Activated CD4-positive, alpha-beta T cell treated with anti-CD3 and anti-CD28 coated beads for 1 hour (primary cell): ENCODE data around the gene CCDC14.
"Not testable (repeated sequence)": the region's sequence is repeated elsewhere in the genome, so short reads cannot be mapped to it uniquely, and the experiment has no call there.

Experiments used
- DNase-seq: peaks from one replicate; pipeline ENCODE4 v3.0.0-alpha.2; 2020

Gene CCDC14

DNA sequence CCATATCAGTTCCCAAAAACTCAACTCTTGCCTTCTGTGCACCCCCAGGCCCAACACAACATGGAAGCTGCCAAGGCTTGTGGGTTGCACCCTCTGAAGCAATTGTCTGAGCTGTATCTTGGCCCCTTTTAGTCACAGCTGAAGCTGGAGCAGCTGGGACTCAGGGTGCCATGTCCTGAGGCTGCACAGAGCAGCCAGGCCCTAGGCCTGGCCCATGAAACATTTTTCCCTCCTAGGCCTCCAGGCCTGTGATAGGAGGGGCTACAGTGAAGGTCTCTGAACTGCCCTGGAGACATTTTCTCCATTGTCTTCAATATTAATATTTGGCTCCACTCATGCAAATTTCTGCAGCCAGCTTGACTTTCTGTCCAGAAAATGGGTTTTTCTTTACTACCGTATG is 68.8 kb downstream of the CCDC14 start:
- no peak for DNase-seq

DNA sequence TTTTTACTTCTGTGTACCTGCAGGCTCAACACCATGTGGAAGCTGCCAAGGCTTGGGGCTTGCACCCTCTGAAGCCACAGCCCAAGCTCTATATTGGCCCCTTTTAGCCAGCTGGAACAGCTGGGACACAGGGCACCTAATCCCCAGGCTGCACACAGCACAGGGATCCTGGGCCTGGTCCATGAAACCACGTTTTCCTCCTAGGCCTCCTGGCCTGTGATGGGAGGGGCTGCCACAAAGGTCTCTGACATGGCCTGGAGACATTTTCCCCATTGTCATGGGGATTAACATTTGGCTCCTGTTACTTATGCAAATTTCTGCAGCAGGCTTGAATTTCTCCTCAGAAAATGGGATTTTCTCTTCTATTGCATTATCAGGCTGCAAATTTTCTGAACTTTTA is 70.0 kb downstream of the CCDC14 start:
- not testable (repeated sequence) for DNase-seq

DNA sequence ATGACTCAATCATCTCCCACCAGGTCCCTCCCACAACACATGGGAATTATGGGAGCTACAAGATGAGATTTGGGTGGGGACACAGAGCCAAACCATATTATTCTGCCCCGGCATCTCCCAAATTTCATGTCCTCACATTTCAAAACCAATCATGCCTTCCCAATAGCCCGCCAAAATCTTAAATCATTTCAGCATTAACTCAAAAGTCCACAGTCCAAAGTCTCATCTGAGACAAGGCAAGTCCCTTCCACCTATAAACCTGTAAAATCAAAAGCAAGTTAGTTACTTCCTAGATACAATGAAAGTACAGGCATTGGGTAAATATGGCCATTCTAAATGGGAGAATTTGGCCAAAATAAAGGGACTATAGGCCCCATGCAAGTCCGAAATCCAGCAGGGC is 70.9 kb downstream of the CCDC14 start:
- not testable (repeated sequence) for DNase-seq

DNA sequence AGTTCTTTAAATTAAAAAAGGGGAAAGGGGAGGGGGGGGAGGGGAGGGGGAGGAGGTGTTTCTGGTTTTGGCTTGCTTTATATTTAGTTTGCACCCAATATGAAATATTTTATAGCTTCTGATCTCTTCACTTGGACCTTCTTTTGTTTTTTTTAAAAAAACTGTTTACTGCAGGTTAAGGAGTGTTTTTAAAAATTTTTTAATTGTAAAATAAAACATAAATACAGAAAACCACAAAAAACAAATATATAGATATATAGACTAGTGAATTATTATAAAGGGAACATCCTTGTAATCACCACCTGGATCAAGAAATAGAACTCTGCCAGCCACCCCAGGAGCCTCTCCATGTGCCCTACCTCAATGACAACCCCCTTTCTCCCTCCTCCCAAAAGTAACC is 76.0 kb downstream of the CCDC14 start:
- no peak for DNase-seq

DNA sequence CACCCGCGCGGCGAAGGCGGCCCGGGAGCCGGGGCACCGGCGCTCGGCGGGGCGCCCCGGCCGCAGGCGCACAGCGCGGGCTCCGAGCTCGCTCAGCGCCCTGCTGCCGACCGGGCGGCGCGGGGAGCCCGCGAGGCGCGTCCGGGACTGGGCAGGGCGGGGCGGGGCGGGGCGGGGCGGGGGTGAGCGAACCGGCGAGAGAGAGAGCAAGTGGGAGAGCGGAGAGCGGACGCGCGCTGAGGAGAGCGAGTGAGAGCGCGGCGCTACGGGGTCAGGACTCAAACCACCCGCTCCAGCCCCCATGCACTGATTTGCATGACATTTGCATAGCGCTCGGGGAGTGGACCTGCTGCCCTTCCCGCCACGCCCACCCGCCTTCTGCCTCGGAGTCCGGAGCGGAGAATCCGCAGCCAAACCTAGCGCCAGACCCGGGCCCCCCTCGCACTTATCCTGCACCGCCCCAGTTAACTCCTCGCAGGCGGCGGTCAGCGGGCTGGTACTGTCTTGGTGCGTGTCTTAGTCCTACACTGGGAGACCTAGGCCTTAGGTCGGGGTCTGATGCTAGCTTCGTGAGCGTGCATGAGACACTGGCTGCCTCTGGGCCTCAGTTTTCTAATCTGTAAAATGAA is 76.7 kb downstream of the CCDC14 start, which contains the start of gene MYLK:
TSS of gene MYLK (minus strand) at position 130 of the 629 bp plus-strand sequence. CDS start 90,491 bp downstream, outside the sequence.
- DNase-seq, result no peak

DNA sequence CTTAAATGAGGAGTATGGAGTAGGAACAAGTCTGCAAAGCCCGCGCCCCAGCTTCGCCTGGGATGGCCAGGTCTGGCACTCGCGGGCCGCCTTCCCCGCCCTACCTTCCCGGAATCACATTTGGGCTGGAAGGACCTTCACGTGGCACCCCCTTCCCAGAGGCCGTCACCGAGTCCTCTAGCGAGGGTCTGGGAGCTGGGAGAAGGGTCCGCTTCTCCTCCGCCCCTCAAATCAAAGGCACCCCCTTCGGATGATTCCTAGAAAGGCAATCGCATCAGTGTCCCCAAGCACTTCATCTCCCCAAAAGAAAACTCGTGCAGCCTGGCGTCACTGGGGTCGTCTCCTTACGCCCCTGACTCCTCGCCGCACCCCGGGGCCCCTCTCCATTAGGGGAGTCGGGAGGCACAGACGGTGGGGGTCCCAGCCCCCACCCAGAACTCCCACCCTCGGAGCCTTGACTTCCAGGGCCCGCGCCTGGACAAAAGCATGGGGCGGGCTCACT is 77.3 kb downstream of the CCDC14 start:
- no peak for DNase-seq

DNA sequence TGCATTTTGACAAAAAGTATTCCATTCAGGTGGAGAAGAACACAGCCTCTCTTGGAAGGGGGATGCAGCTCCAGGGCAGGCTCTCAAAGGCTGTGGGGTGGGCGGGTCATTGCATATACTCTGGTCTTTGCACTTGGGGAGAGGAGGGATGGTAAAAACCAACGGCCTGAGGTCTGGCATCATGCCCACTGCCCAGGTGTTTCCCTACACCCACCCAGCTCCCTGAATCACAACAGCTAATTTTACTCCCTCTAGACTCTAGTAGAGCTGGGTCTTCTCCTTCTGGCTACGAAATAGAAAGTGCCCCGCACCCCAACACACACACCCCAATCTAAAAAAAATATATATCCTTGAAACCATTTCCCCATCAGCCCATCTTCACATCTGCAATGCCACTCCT is 77.9 kb downstream of the CCDC14 start:
- DNase-seq, result no peak

DNA sequence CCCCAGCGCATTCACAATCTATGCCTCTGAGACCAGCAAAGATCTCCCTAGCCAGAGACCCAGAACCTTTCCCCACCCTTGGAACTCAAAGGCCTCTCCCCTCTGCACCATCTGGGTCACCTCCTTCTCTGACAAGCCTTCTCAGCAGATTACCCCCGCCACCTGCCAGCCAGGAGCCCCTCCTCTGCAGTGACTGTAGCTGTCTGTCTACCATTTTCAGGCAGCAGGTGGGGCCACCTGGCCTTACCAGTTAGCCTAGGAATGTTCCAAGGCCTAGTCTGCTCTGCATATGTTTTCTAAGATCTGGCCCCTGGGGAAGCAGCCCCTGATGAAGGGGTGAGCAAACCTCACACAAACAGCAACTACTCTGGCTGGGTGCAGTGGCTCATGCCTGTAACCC is 79.3 kb downstream of the CCDC14 start:
- no peak for DNase-seq

DNA sequence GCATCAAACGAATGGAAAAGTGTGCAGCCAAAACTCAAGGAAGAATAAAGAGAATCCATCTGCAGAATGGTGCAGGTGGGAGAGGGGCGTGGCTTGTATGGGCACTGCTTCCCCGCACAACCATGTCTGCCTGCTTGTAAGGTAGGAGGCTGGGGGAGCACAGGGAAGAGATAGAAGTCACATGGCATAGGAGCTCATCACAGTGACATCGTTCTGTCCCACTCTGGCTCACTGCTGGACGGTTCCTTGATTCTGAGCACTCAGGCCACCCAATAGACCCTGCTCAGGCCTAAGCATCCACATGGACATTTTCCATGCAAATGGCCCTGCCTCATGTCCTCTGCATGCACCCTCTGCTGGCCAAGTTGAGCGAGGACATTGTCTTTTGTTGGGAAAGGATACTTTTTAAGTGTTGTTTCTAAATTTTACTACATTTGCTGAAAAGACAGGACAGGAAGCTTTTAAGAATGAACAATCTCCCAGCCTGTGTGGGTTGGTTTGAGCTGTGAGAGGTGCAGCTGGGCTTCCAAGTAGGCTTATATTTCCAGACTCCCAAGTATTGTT is 79.9 kb downstream of the CCDC14 start:
- no peak for DNase-seq

DNA sequence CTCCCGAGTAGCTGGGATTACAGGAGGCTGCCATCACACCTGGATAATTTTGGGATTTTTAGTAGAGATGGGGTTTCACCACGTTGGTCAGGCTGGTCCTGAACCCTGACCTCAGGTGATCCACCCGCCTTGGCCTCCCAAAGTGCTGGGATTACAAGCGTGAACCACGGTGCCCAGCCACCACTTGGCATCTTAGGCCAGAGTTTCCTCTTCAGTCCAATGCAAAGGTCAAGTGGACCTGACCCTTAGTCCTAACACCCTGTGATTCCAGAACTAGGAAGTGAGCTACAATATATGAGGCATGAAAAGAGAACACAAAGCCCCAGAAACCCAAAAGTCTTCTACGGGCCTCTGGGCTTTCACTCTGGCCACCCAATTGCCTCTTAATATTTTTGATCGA is 82.2 kb downstream of the CCDC14 start:
- DNase-seq, result no peak

DNA sequence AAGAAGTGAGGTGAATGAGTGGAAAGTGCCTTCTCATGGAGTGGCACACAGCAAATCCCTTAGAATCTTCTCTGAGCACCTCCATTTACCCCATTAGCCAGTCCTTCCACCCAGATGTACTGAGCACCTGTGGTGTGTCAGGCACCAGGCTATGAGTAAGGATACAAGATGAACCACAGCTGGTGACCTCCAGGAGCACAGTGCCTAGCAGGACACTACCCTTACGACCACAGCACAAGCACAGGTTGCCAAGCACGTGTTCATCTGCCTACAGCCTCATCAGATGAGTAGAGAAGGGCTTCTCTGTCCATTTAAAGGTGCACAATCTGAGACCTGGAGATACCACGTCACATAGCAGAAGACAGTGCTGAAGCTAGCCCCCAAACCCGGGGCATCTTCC is 83.1 kb downstream of the CCDC14 start:
- DNase-seq, result no peak

DNA sequence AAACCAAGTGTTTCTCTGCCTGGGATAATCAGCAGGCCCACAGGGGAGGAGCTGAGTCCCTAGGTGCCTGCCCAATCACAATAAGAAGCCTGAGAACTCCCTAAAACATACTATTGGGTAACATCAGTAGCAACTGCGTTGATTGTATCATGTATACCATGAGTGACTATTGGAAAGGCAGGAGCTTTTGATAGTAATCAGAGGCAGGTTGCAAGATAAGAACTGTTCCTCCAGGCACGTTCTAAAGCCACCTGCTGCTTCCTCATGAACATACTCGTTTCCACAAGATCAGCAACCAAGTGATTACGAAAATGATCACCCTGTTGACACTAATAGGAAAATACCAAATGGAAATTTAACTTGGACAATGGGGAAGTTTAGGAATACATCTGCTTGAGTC is 83.6 kb downstream of the CCDC14 start:
- DNase-seq, result no peak

DNA sequence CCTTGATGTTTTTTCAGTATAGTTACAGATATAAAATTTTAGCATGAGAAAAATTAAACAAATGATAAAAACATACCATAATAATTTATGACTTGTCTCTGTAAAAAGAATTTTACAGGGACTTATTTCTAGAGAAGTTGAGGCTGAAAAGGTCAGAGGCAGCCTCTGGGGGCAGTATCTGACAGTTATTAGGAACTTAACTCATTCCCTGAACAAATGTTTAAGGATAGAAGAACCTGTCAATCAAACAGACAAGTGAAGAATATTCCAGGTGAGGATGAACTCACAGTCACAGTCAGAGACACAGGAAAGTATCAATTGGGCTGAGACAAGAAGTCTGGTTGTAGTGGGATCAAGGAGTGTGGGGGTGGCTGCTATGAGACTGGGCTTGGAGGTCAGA is 84.2 kb downstream of the CCDC14 start:
- no peak for DNase-seq

DNA sequence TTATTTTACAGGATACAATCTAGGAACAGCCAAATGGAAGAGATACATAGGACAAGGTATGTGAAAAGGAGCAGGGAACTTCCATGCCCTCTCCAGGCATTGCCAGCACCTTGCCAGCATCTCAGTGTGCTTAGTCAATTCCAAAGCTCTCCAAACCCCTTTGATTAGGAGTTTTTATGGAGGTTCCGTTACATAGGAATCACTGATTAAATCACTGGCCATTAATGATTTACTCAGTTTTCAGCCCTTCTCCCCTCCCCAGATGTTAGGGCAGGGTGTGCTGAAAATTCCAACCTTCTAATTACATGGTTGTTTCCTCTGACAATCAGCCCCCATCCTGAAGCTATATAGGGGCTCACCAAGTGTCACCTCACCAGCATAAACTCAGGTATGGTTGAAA is 88.4 kb downstream of the CCDC14 start:
- no peak for DNase-seq

DNA sequence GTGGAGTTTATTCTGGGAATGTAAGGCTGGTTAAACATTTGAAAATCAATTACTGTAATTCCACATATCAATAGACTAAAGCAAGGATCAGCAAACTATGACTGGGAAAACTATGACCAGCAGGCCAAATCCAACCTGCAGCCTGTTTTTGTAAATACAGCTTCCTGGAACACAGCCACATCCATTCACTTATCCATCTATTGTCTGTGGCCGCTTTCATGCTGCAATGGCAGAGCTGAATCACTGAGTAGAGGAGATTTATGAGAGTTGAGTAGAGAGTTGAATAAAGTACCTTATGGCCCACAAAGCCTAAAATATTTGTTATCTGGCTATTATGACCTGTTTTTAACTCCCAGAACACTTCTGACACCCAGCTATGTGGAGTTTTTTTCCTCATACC is 89.1 kb downstream of the CCDC14 start:
- DNase-seq, result no peak

DNA sequence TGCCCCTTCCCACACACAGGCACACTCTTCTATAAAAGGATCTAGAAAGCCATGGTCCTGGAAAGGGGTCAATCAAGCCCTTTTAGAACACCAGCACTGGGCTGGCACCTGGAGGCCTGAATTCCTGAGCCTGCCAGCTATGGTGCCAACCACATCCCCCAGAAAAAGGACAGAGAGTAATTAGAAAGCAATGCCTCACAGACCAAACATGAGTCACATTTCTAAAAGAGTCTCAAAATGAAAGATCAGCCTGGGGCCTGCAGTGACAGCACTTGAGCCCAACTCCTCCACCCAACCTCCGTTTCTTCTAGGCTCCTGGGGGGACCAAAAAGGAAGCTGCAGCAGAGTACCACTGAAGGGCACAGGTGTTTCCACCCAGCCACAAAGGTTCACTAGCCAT is 91.0 kb downstream of the CCDC14 start:
- DNase-seq, result no peak

DNA sequence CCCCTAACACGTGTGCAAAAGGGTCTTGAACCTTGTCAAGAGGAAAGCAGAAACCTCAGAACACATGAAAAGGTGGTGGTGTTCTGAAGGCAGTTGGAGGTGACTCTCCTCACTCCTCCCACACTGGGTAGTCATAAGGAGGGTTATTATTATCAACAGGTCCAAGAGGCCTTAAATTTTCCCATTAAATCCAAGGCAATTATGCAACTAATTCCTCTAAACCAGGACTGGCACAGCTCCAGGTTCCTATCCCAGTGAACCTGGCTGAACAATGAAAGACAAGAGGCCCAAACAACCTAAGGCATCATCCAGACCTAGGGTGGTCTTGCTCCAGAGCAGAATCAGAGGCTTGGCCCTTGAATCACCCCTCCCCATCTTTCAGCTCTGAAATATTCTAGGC is 91.9 kb downstream of the CCDC14 start:
- no peak for DNase-seq

DNA sequence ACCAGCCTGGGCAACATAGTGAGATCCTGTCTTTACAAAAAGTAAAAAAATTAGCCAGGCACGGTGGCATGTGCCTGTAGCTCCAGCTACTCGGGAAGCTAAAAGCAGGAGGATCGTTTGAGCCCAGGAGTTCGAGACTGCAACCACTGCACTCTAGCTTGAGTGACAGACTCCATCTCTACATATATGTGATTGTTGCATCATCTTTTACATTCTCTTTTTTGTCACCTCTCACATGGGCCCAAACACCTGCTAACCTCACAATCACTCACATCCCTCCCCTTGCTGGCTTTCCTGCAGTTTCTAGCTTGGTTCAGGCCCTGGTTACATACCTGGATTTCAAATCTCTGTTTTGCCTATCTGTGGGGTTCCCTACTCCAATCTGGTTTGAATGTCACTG is 96.3 kb downstream of the CCDC14 start:
- no peak for DNase-seq
